Heart right ventricle (tissue), 16 donors: Measurements from ENCODE around the gene HOXB2. TPM values are rescaled to one million over a fixed set of nuclear protein-coding genes. Genes with fewer than 3 reads are reported as not detected.

Experiments used
- ATAC-seq, 8 donors: fragments of 200-7000 bp; cut with Tn5 transposase; one replicate each; pipeline ENCODE4 v1.9.1; 2020; ENCODE audit warnings: mild to moderate bottlenecking in 8 of 8, moderate library complexity in 8 of 8, moderate number of reproducible peaks in 1 of 8
- DNase-seq, 2 donors: peaks; one replicate each; pipeline ENCODE4 v3.0.0-alpha.2; 2020
- H3K27ac ChIP-seq, 10 donors: fragments of 200-600 bp; sonication (generic) in 2 of 10; one replicate each; pipeline versions ENCODE4 v1.5.0 to v1.8.0; 2020 to 2022; ENCODE audit warnings: mild to moderate bottlenecking in 3 of 10
- H3K27me3 ChIP-seq, 7 donors: fragments of 200-600 bp; one replicate each; pipeline ENCODE4 v1.8.0; 2021 to 2022; ENCODE audit warnings: mild to moderate bottlenecking in 2 of 7
- H3K36me3 ChIP-seq, 9 donors: fragments of 200-600 bp; sonication (generic) in 1 of 9; one replicate each; pipeline versions ENCODE4 v1.5.0 to v1.8.0; 2020 to 2022; ENCODE audit warnings: mild to moderate bottlenecking in 2 of 9
- H3K4me1 ChIP-seq, 9 donors: fragments of 200-600 bp; sonication (generic) in 1 of 9; one replicate each; pipeline versions ENCODE4 v1.5.0 to v1.8.0; 2020 to 2022; ENCODE audit warnings: mild to moderate bottlenecking in 4 of 9
- H3K4me3 ChIP-seq, 10 donors: fragments of 200-600 bp; sonication (generic) in 2 of 10; one replicate each; pipeline versions ENCODE4 v1.5.0 to v1.8.0; 2020 to 2022; ENCODE audit warnings: mild to moderate bottlenecking in 7 of 10, moderate library complexity in 2 of 10
- H3K9me3 ChIP-seq, 11 donors: fragments of 200-600 bp in 10 of 11; sonication (generic) in 2 of 11; one replicate each; pipeline versions ENCODE4 v1.5.0 to v1.8.0; 2013 to 2022; ENCODE audit warnings: mild to moderate bottlenecking in 2 of 11, control low read depth in 1 of 11, moderate library complexity in 1 of 11
- CTCF ChIP-seq, 9 donors: fragments of 200-600 bp; sonication (generic) in 2 of 9; IDR thresholded peaks; one replicate each; pipeline versions ENCODE4 v1.5.0 to v1.8.0; 2021 to 2022; ENCODE audit warnings: antibody characterized with exemption in 9 of 9, mild to moderate bottlenecking in 5 of 9, moderate library complexity in 1 of 9
- WGBS, 2 donors: extraction: QIAGEN DNeasy Blood & Tissue Kit; methylation state at CpG; one replicate each; pipeline ENCODE4 v1.1.7; 2013; ENCODE audit warnings: inconsistent platforms in 1 of 2; 5-methylcytosine and 5-hydroxymethylcytosine counted together
- intact Hi-C, 10 donors: fragments of 100-400 bp; cut with DNase I; formaldehyde crosslinking; loops; one replicate each; pipeline versions ENCODE4 v1.11.1 to v1.14.2; 2022
- polyA plus RNA-seq, 2 donors: library from polyadenylated mRNA; stranded (reverse); fragments of 200-250 nt; gene quantifications; one replicate each; pipeline ENCODE4 v1.2.3, GENCODE V29; 2013
- total RNA-seq, 10 donors: library from RNA; stranded (reverse); fragmentation: NEBNext Ultra II Directional in 3 of 10; extraction: Animal tissue kit (Norgen Biotek cat#: 25700) in 3 of 10; gene quantifications; one replicate each; pipeline versions ENCODE4 v1.2.1 to v1.2.4, GENCODE V29; 2021 to 2023
- donor health status: Arrhythmogenic right ventricular cardiomyopathy.
- donor health status: ischemic (EF 13 %, LVEDD 7.1; RV severe dilation, severe dysfunction).
- donor health status: healthy with polysubstance abuse.
- donor health status: DM: no; HTN: yes; CAD: no.
- donor health status: DM: no; HTN: no; CAD: no.
- donor health status: ischemic (EF 25% LVEDD 6.9; RV normal size, moderate dysfunction).
- donor health status: ischemic (EF 25% LVEDD 5.7; RV mildly dilated, moderate dysfunction).
- donor health status: healthy.
- donor health status: DM: yes; HTN: yes; CAD: no.
- donor health status: Ischemic cardiomyopathy.
- donor health status: ischemic (EF 35%, LVEDD 5.7; RV mildly dilated, moderate dysfunction).
- donor health status: nonischemic (EF 11% LVEDD 7.7; RV severe dilation, severe dysfunction).
- donor health status: DM: yes; HTN: yes; CAD: no.
- donor health status: PGD.
- donor health status: ischemic (EF 29% LVEDD 5.4; RV normal size, mild dysfunction).
- donor health status: nonischemic (EF 23%, LVEDD 6.1; RV moderate dilation, normal function).

HOXB2 gene
- total and polyA plus RNA-seq, 12 donors: 0.47 to 7.9 (median 2.2) TPM

DNA sequence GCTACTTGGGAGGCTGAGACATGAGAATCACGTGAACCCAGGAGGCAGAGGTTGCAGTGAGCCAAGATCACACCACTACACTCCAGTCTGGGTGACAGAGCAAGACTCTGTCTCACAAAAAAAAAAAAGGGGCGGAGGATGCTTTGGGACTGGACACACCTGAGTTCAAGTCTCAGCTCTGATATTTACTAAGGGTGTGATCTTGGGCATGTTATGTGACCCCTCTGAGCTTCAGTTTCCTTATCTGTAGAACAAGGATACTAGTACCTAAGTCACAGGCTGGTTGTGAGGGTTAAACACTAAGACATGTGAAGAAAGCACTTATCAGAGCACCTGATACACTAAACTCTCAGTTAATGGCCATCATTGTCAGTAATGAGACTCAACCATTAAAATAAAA lies 40.0 kb downstream of the HOXB2 start:
- Histone ChIP-seq H3K27ac (no peak overlapping the region), H3K9me3 (no peaks in the 10 kb centered on the region), H3K27me3 (peaks cover 0 to 94% (median 83%) of the 10 kb centered on the region in 7 donors), H3K36me3 (no peaks in the 10 kb centered on the region), H3K4me1 (peaks cover 0 to 3% (median 0%) of the 10 kb centered on the region in 9 donors), H3K4me3 (no peak overlapping the region)
- intact Hi-C loops: no loop called here
- 82 to 87% methylated on average over 2 of the region's 2 CpGs for WGBS, 2 donors
- ATAC-seq: no peak
- no peak for DNase-seq
- TF ChIP-seq CTCF (IDR thresholded peaks at IDR 0.05): no peak

GRCh38 chr17:48503747-48504146 lies 41.2 kb downstream of the HOXB2 start:
- ATAC-seq: no peak
- 54 to 55% methylated on average over 5 of the region's 5 CpGs for WGBS, 2 donors
- TF ChIP-seq CTCF (IDR thresholded peaks at IDR 0.05): no peak
- no peak overlapping the region for H3K27ac ChIP-seq
- DNase-seq: no peak
- H3K27me3 ChIP-seq: peaks cover 0 to 93% (median 75%) of the 10 kb centered on the region in 7 donors
- intact Hi-C loops: no loop called here
- H3K9me3 ChIP-seq: no peaks in the 10 kb centered on the region
- no peaks in the 10 kb centered on the region for H3K36me3 ChIP-seq
- peaks cover 0 to 3% (median 0%) of the 10 kb centered on the region in 9 donors for H3K4me1 ChIP-seq
- H3K4me3 ChIP-seq: no peak overlapping the region

DNA sequence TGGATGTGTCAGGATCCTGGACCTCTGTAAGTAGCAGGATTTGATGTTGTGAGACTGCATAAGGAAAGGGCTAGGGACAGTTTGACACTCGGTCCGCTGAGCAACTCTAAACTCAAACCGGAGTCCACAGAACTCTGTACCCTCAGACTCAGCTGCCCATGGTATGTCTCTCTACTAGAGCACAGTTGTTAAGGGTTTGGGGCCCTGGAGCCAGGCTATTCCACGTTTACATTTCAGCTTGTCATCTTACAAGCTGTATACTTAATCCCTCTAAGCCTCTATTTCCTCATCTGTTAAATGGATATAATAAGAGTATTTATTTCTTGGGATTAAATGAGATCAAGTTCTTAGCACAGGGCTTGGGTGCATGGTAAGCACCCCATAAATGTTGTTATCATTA lies 42.0 kb downstream of the HOXB2 start:
- ATAC-seq: no peak
- H3K27me3 ChIP-seq: peaks cover 0 to 93% (median 75%) of the 10 kb centered on the region in 7 donors
- no peak overlapping the region for H3K27ac ChIP-seq
- no peaks in the 10 kb centered on the region for H3K36me3 ChIP-seq
- no peak for DNase-seq
- H3K9me3 ChIP-seq: no peaks in the 10 kb centered on the region
- H3K4me1 ChIP-seq: peaks cover 0 to 3% (median 0%) of the 10 kb centered on the region in 9 donors
- intact Hi-C loops: no loop called here
- 77 to 79% methylated on average over 4 of the region's 4 CpGs for WGBS, 2 donors
- no peak for TF ChIP-seq CTCF (IDR thresholded peaks at IDR 0.05)
- no peak overlapping the region for H3K4me3 ChIP-seq

DNA sequence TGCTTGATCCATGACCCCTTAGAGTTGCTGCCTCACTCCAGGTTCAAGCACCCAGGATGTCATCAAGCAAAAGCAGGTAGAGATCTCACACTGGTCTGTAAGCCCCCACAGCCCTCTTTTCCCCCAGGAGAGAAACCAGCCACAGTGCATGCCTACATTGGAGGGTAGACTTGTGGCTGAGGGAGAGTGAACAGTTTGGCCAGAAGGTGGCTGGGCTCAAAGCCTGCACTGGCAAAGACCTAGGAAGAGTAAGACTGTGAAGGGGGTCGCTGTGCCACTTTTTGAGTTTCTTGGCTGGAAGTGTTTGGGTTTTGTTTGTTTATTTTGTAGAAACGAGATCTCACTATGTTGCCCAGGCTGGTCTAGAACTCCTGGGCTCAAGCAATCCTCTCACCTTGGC lies 42.6 kb downstream of the HOXB2 start:
- H3K4me3 ChIP-seq: no peak overlapping the region
- no peaks in the 10 kb centered on the region for H3K9me3 ChIP-seq
- TF ChIP-seq CTCF (IDR thresholded peaks at IDR 0.05): no peak
- no peaks in the 10 kb centered on the region for H3K36me3 ChIP-seq
- H3K27ac ChIP-seq: no peak overlapping the region
- intact Hi-C loops: no loop called here
- ATAC-seq (no peak), DNase-seq (no peak)
- H3K27me3 ChIP-seq: peaks cover 0 to 93% (median 76%) of the 10 kb centered on the region in 7 donors
- peaks cover 0 to 3% (median 0%) of the 10 kb centered on the region in 9 donors for H3K4me1 ChIP-seq
- WGBS, 2 donors: 70 to 75% methylated on average over 2 of the region's 2 CpGs
